Natural killer cell (primary cell): ENCODE data around the gene LY6G6F. TPM values are rescaled to one million over a fixed set of nuclear protein-coding genes. Genes with fewer than 3 reads are reported as not detected.

ENCODE experiments used
- ATAC-seq, 3 donors: fragments of 150-1000 bp in 2 of 3; fragments of 200-7000 bp in 1 of 3; cut with Tn5 transposase; 1 replicate in 1 of 3; 2 replicates in 2 of 3; pipeline ENCODE4 v1.10.0; 2021; ENCODE audit warnings: mild to moderate bottlenecking in 2 of 3, moderate library complexity in 2 of 3
- DNase-seq, 2 donors: peaks; one replicate each; pipeline versions ENCODE4 v3.0.0 to v3.0.0-alpha.2; 2013 to 2021; ENCODE audit warnings: mixed read lengths in 1 of 2
- H3K27ac ChIP-seq: one replicate; pipeline ENCODE4 v1.5.1; 2013; ENCODE audit warnings: mild to moderate bottlenecking, low read length
- H3K27me3 ChIP-seq: one replicate; pipeline ENCODE4 v1.6.1; 2013; ENCODE audit warnings: low read length; ENCODE audit not compliant: control insufficient read depth, insufficient read depth
- H3K36me3 ChIP-seq: one replicate; pipeline ENCODE4 v1.6.1; 2013; ENCODE audit warnings: low read length; ENCODE audit not compliant: control insufficient read depth, insufficient read depth
- H3K4me1 ChIP-seq: one replicate; pipeline ENCODE4 v1.6.1; 2013; ENCODE audit warnings: low read length; ENCODE audit not compliant: control insufficient read depth, insufficient read depth
- H3K4me3 ChIP-seq: one replicate; pipeline ENCODE4 v1.5.1; 2013; ENCODE audit warnings: low read length
- H3K9me3 ChIP-seq: one replicate; pipeline ENCODE4 v1.6.1; 2013; ENCODE audit warnings: low read length; ENCODE audit not compliant: control insufficient read depth, insufficient read depth
- H3K27ac Mint-ChIP-seq, 2 donors: one replicate each; pipeline ENCODE4 v1.8.0; 2022; ENCODE audit warnings: mild to moderate bottlenecking in 2 of 2, mixed read lengths in 2 of 2, moderate library complexity in 1 of 2
- H3K27me3 Mint-ChIP-seq, 2 donors: one replicate each; pipeline ENCODE4 v1.8.0; 2022; ENCODE audit warnings: low read depth in 2 of 2, mixed read lengths in 2 of 2
- H3K36me3 Mint-ChIP-seq: one replicate; pipeline ENCODE4 v1.8.0; 2022; ENCODE audit warnings: mixed read lengths
- H3K4me1 Mint-ChIP-seq, 2 donors: one replicate each; pipeline ENCODE4 v1.8.0; 2022; ENCODE audit warnings: mixed read lengths in 2 of 2
- H3K4me3 Mint-ChIP-seq: one replicate; pipeline ENCODE4 v1.8.0; 2022; ENCODE audit warnings: mild to moderate bottlenecking, moderate library complexity, mixed read lengths
- H3K9me3 Mint-ChIP-seq, 2 donors: one replicate each; pipeline ENCODE4 v1.8.0; 2022; ENCODE audit warnings: mixed read lengths in 2 of 2
- WGBS: methylation state at CpG from one replicate; pipeline ENCODE4 v1.1.7; 2013; ENCODE audit warnings: missing lambda C conversion rate; ENCODE audit not compliant: insufficient coverage; 5-methylcytosine and 5-hydroxymethylcytosine counted together
- intact Hi-C: fragments of 100-400 bp; cut with micrococcal nuclease; formaldehyde crosslinking; loops from one replicate; pipeline ENCODE4 v1.14.2; 2022
- total RNA-seq, 4 donors: library from RNA; stranded (reverse); fragments of 120-200 nt in 1 of 4; gene quantifications; one replicate each; pipeline versions ENCODE4 v1.2.3 to v1.2.4, GENCODE V29; 2013 to 2022
- TF ChIP-seq, protein P1 (sequence below): fragments of 200-600 bp; IDR thresholded peaks from one replicate; pipeline ENCODE4 v1.8.0; 2022; ENCODE audit warnings: antibody characterized with exemption

LY6G6F gene
- total RNA-seq, 3 donors from 2014 or later (not counting 1 experiment from before 2014, with no cell fraction given): 0.97 to 3.2 (median 1.4) TPM

DNA sequence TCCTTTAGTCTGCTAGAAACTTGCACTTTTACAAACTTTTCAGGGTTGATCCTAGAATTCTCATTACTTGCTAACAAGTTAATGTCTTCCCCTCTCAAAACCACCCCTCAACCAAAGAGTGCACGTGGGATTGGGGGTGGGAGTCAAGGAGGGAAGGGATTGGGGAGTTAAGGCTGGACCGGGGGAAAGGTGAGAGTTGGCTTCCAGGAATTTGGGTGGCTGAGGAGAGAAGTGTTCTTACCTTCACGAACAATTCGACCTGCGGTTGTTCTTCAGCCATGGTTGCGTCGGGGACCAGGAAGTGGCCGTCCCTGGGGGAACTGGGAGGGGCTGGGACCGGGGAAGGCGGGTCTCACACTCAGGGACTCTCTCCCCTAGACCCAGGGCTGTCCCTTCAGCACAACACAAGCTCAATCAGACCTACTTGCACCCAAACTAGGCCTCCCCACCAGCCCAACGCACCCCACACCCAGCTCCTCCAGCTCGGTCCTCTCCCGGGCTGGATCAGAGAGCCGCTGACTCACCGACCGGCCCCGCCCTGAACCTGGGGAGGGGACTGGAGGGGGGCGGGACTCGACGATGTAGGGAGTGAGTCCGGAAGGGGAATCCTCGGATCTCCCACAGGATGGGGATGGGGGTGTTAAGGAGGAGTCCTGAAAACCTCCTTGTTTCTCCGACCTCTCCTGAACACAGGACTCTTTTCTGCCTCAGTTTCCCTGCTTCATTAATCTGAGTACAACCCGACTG, 29.5 kb downstream of the LY6G6F start, which contains the start of gene CLIC1:
Gene CLIC1 (minus strand): TSS at position 510 of the 747 bp plus-strand sequence. CDS start 230 bp downstream, at position 280.
- intact Hi-C loops: loop anchor here (5.0 to 10.0 kb wide), 4 partner anchors 54 to 191 kb away; partner anchors contain the start of genes ATP6V1G2, BAG6, DDX39B and LY6G5C
- under 1% methylated on average over 23 of the region's 24 CpGs for WGBS
- Histone ChIP-seq H3K27ac (peak within 1 kb of the TSS; percentile 83), H3K4me3 (peak within 1 kb of the TSS; percentile 68), H3K9me3 (no peaks in the 10 kb centered on the region), H3K4me1 (peaks cover 63% of the 10 kb centered on the region), H3K27me3 (no peaks in the 10 kb centered on the region), H3K36me3 (peaks cover 29% of the 10 kb centered on the region)
- DNase-seq (peak; percentile 65 to 77), ATAC-seq (peak; percentile 19 to 36 (median 36))
- no peaks in the 10 kb centered on the region for H3K36me3 Mint-ChIP-seq
- H3K4me1 Mint-ChIP-seq: peaks cover 70 to 82% of the 10 kb centered on the region in 2 donors
- H3K27me3 Mint-ChIP-seq: no peaks in the 10 kb centered on the region
- H3K9me3 Mint-ChIP-seq: no peaks in the 10 kb centered on the region
- peak within 1 kb of the TSS; percentile 91 to 99 for H3K27ac Mint-ChIP-seq
- TF ChIP-seq, protein P1, sequence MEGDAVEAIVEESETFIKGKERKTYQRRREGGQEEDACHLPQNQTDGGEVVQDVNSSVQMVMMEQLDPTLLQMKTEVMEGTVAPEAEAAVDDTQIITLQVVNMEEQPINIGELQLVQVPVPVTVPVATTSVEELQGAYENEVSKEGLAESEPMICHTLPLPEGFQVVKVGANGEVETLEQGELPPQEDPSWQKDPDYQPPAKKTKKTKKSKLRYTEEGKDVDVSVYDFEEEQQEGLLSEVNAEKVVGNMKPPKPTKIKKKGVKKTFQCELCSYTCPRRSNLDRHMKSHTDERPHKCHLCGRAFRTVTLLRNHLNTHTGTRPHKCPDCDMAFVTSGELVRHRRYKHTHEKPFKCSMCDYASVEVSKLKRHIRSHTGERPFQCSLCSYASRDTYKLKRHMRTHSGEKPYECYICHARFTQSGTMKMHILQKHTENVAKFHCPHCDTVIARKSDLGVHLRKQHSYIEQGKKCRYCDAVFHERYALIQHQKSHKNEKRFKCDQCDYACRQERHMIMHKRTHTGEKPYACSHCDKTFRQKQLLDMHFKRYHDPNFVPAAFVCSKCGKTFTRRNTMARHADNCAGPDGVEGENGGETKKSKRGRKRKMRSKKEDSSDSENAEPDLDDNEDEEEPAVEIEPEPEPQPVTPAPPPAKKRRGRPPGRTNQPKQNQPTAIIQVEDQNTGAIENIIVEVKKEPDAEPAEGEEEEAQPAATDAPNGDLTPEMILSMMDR: no peak
- H3K4me3 Mint-ChIP-seq: peak within 1 kb of the TSS; percentile 97

DNA sequence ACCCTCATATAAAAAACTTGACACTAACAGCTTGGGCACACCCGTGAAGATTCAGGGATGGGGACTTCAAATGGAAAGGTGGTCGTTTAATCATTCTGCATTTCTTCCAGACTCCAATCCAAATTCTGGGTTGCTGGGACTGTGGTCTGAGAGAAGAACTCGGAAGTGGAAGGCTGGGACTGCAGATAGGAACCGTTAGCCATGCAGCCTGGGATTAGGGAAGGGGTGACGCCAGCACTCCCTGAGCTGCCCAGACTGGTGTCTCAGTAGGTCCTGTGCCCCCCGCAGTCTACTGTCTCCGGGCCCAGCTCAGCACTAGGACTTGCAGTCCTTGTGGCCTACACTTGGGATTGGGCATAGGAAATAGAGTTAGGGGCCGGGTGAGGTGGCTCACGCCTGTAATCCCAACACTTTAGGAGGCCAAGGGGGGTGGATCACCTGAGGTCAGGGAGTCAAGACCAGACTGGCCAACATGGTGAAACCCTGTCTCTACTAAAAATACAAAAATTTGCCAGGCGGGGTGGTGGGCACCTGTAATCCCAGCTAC, 30.2 kb downstream of the LY6G6F start:
- peak overlapping the region; percentile 83 for H3K27ac ChIP-seq
- TF ChIP-seq, protein P1: no peak
- peak overlapping the region; percentile 68 for H3K4me3 ChIP-seq
- H3K4me1 ChIP-seq: peaks cover 63% of the 10 kb centered on the region
- no peak for DNase-seq
- peaks cover 24% of the 10 kb centered on the region for H3K36me3 ChIP-seq
- 12% methylated on average over 9 of the region's 10 CpGs for WGBS
- peaks cover 70 to 88% of the 10 kb centered on the region in 2 donors for H3K4me1 Mint-ChIP-seq
- no peak for ATAC-seq
- no peaks in the 10 kb centered on the region for H3K27me3 ChIP-seq
- H3K9me3 ChIP-seq: no peaks in the 10 kb centered on the region
- intact Hi-C loops: loop anchor here (5.0 to 10.0 kb wide), 4 partner anchors 55 to 192 kb away; partner anchors contain the start of genes ATP6V1G2, BAG6, DDX39B and LY6G5C
- peak overlapping the region; percentile 97 for H3K4me3 Mint-ChIP-seq
- no peaks in the 10 kb centered on the region for H3K36me3 Mint-ChIP-seq
- H3K27ac Mint-ChIP-seq: peak overlapping the region; percentile 91 to 99
- H3K9me3 Mint-ChIP-seq: no peaks in the 10 kb centered on the region
- no peaks in the 10 kb centered on the region for H3K27me3 Mint-ChIP-seq

DNA sequence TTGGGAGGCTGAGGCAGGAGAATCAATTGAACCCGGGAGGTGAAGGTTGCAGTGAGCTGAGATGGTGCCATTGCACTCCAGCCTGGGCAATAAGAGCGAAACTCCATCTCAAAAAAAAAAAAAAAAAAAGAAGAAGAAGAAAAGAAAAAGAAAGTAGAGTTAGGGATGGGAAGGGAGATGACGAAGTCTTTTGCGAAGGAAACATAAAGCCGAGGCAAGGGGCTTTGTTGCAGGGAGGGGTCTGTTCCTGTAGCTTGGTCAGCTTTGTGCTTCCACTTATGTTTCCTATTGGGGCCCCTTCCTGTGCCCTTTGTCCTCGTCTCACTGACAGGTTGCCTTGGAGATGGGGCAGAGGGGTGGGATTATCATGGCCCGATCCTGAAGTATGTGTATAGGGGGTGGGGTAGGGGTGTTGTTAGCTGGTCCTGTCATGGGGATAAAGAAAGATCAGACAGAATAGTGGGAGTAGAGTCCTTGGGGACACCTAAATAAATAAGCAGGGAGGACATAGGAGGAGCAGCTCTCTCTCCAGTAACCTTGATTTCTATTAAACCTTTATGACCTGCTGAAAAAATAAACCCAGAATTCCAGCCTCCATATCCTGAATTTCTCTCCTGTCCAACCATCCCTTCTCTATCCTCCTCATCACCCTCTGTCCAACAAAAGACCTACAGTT, 30.8 kb downstream of the LY6G6F start:
- DNase-seq (peak in 1 of 2 donors; percentile 40), ATAC-seq (no peak)
- peak overlapping the region; percentile 97 for H3K4me3 Mint-ChIP-seq
- H3K9me3 Mint-ChIP-seq: no peaks in the 10 kb centered on the region
- TF ChIP-seq, protein P1: no peak
- intact Hi-C loops: loop anchor here (5.0 to 10.0 kb wide), 4 partner anchors 55 to 193 kb away; partner anchors contain the start of genes ATP6V1G2, BAG6, DDX39B and LY6G5C
- Histone ChIP-seq H3K27me3 (no peaks in the 10 kb centered on the region), H3K36me3 (peaks cover 18% of the 10 kb centered on the region), H3K27ac (peak overlapping the region; percentile 83), H3K9me3 (no peaks in the 10 kb centered on the region), H3K4me1 (peaks cover 63% of the 10 kb centered on the region), H3K4me3 (no peak overlapping the region)
- H3K4me1 Mint-ChIP-seq: peaks cover 70 to 88% of the 10 kb centered on the region in 2 donors
- no peaks in the 10 kb centered on the region for H3K36me3 Mint-ChIP-seq
- H3K27me3 Mint-ChIP-seq: no peaks in the 10 kb centered on the region
- peak overlapping the region; percentile 91 to 99 for H3K27ac Mint-ChIP-seq
- 10% methylated on average over 7 of the region's 7 CpGs for WGBS
